GM21786 (cell line): ENCODE data around the gene DNAJC21.

ENCODE experiments used
- ATAC-seq: cut with Tn5 transposase; IDR thresholded peaks from one replicate; pipeline ENCODE4 v1.9.1; 2021; ENCODE audit not compliant: unreplicated experiment

Gene DNAJC21

GRCh38 chr5:34929134-34929719 lies at the start of gene DNAJC21:
Gene DNAJC21 (plus strand): TSS chr5:34929559. CDS start chr5:34929820, 261 bp downstream.
- ATAC-seq: peak; percentile 84

DNA sequence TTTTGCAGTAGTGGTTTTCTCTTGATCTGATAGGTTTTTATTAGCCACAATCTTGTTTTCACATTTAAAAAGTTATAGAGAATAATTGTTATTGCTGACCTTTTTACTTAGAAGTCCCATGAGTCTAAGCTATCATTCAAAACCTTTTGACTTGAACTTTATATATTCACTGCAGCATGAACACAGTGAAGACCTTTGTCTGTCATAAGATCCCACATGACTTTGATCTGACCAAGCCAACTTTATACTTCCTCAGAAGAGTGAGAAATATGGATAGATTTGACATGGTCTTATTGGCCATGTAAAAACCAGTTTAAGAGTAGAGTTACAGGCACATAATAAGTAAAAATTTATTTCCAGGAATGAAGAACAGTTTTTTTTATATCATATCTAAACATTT lies 48.1 kb upstream of the DNAJC21 start:
- no peak for ATAC-seq

- no peak for ATAC-seq
These were observed 42.8 kb upstream of the DNAJC21 start for GRCh38 chr5:34886392-34887119.

- no peak for ATAC-seq
These were observed 40.0 kb upstream of the DNAJC21 start for GRCh38 chr5:34889394-34889793.

GRCh38 chr5:34891981-34892380 lies 37.4 kb upstream of the DNAJC21 start:
- ATAC-seq: no peak

DNA sequence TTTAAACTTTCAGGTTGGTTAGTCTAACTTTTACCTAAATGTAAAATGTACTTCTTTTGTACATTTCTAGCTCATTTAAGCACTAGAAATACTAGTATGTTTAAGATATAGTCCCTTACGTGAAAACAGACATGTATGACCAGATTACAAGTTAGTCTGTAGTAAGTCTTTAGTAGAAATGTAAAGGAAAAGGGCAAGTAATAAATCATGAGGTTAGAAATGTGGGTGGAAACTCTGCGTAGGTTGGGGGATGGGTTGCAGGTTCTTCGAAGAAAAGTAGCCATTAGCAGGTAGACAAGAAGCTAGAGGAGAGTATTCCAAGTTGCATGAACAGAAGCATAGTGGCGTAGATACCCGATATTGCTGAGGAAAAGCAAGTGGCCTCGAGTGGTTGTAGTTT lies 36.9 kb upstream of the DNAJC21 start:
- ATAC-seq: no peak

DNA sequence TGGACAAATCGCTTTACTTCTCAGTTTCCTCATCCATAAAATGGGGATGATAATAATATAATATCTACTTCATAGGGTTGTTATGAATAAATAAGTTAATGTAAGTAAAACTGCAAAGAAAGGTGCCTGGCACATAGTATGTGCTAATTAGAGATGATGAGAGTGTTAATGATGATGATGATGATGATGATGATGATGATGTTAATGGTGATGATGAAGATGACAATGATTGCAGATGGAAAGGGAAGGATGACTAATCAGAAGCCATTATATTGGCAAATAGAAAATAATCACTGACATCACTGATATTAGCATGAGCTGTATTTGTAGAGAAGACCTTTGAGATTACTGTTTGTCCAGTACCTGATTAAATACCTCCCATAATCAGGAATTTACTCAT lies 34.6 kb upstream of the DNAJC21 start:
- no peak for ATAC-seq

GRCh38 chr5:34895641-34896419 lies 33.5 kb upstream of the DNAJC21 start:
- no peak for ATAC-seq

- no peak for ATAC-seq
These were observed 31.7 kb upstream of the DNAJC21 start for GRCh38 chr5:34897646-34898045.

DNA sequence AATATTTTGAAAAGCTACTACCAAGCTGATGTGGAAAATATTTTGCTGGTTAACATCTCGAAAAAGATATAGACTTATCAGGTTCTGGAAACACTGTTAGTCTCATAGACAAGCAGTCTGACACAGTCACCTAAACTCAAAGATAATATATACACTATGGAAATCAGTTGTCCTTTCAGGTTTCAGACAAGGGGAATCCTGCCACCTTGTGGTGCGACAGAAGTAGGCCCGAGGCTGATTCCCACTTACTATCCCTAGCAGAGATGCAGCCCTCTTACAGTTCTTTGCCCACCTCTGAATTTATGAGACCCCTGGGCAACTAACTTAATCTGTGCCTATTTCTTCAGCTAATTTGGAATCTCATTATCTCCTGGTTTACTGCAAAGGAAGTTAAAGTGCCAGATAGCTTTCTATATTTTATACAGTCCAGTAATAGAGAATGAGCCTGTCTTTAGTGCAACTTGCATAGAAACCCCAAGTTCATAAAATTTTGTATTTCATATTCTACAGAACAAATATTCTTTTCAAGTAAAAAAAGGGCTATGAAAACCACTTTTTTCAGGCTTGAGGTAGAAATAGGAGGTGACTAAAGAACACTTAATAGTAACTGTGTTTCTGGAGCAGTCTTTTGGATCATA lies 31.0 kb upstream of the DNAJC21 start:
- peak; percentile 90 for ATAC-seq

GRCh38 chr5:34899066-34899465 lies 30.3 kb upstream of the DNAJC21 start:
- ATAC-seq: no peak

DNA sequence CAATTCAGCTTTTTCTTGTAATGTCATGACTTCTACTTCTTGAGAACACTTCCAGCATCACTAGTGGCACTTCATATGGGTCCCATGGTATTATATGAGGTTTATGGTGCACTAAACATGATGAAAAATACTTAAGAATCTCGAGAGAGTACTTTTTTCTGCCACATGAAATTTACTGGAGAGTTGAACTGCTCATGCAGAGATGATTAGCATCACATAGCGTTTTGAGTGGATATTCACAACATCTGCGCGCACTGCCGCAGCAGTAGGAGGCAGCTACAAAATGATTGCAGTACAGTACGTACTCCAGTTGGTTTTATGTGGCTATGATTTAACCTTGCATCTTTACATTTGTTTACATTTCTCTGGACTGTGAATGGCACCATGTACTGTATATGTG lies 28.7 kb upstream of the DNAJC21 start:
- no peak for ATAC-seq

- ATAC-seq: no peak
These were observed 26.1 kb upstream of the DNAJC21 start for GRCh38 chr5:34903260-34903659.

GRCh38 chr5:34905564-34905963 lies 23.8 kb upstream of the DNAJC21 start:
- ATAC-seq: no peak

- ATAC-seq: no peak
These were observed 16.3 kb upstream of the DNAJC21 start for GRCh38 chr5:34913072-34913471.

- peak; percentile 16 for ATAC-seq
These were observed 14.7 kb upstream of the DNAJC21 start for GRCh38 chr5:34914671-34915138.

GRCh38 chr5:34915139-34915855 lies 14.1 kb upstream of the DNAJC21 start, which contains the start of the genes BRIX1 and RAD1:
Gene BRIX1 (plus strand): TSS chr5:34915711. CDS start chr5:34915739, 28 bp downstream.
Gene RAD1 (minus strand): TSS chr5:34915504. CDS start chr5:34914892, 612 bp downstream.
- ATAC-seq: peak; percentile 97

DNA sequence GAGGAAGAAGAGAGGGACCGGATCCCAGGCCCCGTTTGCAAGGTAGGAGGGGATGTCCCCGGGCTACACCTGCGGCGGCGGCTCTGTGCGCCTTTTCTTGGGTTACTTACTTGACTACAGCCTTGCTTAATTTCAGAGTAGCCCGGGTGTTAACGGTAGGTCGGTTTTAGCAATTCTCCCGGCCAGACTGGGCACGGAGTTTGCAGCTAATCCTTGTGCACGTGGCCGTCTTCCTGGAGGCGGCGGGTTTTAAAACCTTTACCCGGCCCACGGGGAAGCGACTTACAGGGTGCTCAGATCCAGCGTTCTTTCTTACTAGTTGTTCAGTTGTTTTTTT lies 13.5 kb upstream of the DNAJC21 start:
- peak; percentile 1 for ATAC-seq

DNA sequence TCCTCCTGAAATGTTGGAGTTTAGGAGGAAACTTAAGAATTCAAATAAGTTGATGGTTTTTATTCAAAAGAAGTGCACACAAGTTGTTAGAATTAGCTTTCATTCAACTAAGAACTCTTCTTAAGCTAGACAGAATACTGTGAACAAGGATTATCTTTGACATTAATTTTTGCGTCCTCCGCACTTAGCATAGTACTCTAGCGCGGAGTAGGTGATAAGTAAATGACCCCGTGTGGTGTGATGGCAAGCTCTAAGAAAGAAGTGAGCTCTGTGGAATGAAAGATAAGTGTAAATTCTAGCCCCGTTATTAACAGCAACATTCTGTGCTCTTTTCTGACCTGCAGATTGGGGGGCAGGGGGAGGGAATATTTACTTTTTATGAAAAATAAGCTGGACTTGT lies 12.8 kb upstream of the DNAJC21 start:
- ATAC-seq: no peak

GRCh38 chr5:34918025-34918424 lies 11.3 kb upstream of the DNAJC21 start:
- no peak for ATAC-seq

GRCh38 chr5:34919077-34919476 lies 10.3 kb upstream of the DNAJC21 start:
- ATAC-seq: no peak
